Lung (tissue), 12 donors: Measurements from ENCODE around the gene PDXK. TPM values are rescaled to one million over a fixed set of nuclear protein-coding genes. Genes with fewer than 3 reads are reported as not detected.

Source experiments
- ATAC-seq: fragments of 200-7000 bp; cut with Tn5 transposase; one replicate; pipeline ENCODE4 v1.9.1; 2020; ENCODE audit warnings: moderate number of reproducible peaks; ENCODE audit not compliant: insufficient read depth, low FRiP score
- DNase-seq, 3 donors: peaks; one replicate each; pipeline ENCODE4 v3.0.0-alpha.2; 2013 to 2017
- H3K27ac ChIP-seq, 2 donors: one replicate each; pipeline ENCODE4 v1.5.1; 2013; ENCODE audit warnings: mild to moderate bottlenecking in 2 of 2, moderate library complexity in 2 of 2, control low read depth in 1 of 2, inconsistent platforms in 1 of 2, low read depth in 1 of 2, low read length in 1 of 2
- H3K27me3 ChIP-seq, 3 donors: one replicate each; pipeline ENCODE4 v1.5.1; 2013; ENCODE audit warnings: low read length in 2 of 3; ENCODE audit not compliant: control insufficient read depth in 3 of 3, insufficient read depth in 3 of 3
- H3K36me3 ChIP-seq, 4 donors: one replicate each; pipeline ENCODE4 v1.5.1; 2013; ENCODE audit warnings: low read length in 4 of 4, mild to moderate bottlenecking in 1 of 4, moderate library complexity in 1 of 4; ENCODE audit not compliant: control insufficient read depth in 4 of 4, insufficient read depth in 4 of 4
- H3K4me1 ChIP-seq, 5 donors: one replicate each; pipeline ENCODE4 v1.5.1; 2013; ENCODE audit warnings: low read length in 5 of 5, mild to moderate bottlenecking in 2 of 5, moderate library complexity in 1 of 5; ENCODE audit not compliant: control insufficient read depth in 5 of 5, insufficient read depth in 5 of 5
- H3K4me3 ChIP-seq: one replicate; pipeline ENCODE4 v1.5.1; 2013; ENCODE audit warnings: mild to moderate bottlenecking, control low read depth, moderate library complexity
- H3K9ac ChIP-seq, 2 donors: one replicate each; pipeline ENCODE4 v1.5.1; 2013; ENCODE audit warnings: low read length in 2 of 2, control low read depth in 1 of 2; ENCODE audit not compliant: insufficient read depth in 1 of 2
- H3K9me3 ChIP-seq, 4 donors: one replicate each; pipeline ENCODE4 v1.5.1; 2013; ENCODE audit warnings: low read length in 3 of 4, mild to moderate bottlenecking in 1 of 4, moderate library complexity in 1 of 4; ENCODE audit not compliant: control insufficient read depth in 4 of 4, insufficient read depth in 3 of 4
- CTCF ChIP-seq: IDR thresholded peaks from 2 replicates; pipeline ENCODE4 v1.5.1; 2012; ENCODE audit warnings: mild to moderate bottlenecking; ENCODE audit errors: control extremely low read depth, extremely low read depth
- WGBS, 2 donors: extraction: QIAGEN DNeasy Blood & Tissue Kit; methylation state at CpG; one replicate each; pipeline ENCODE4 v1.1.7; 2013; 5-methylcytosine and 5-hydroxymethylcytosine counted together
- polyA plus RNA-seq, 2 donors: library from polyadenylated mRNA; stranded (reverse); fragments of 200-250 nt; gene quantifications; one replicate each; pipeline ENCODE4 v1.2.1, GENCODE V29; 2013
- total RNA-seq, 2 donors: library from RNA; depleted of rRNA in 1 of 2; stranded (reverse); fragments of >200 nt in 1 of 2; gene quantifications; one replicate each; pipeline ENCODE4 v1.2.1, GENCODE V29; 2014 to 2021
- donor health status: control.
- donor health status: control.
- donor health status: Bipolar disorder and iron deficiency.
- donor health status: healthy.
- donor health status: DM: yes; HTN: yes; CAD: no.

Gene PDXK
- total and polyA plus RNA-seq, 4 donors, result 62.7 to 276 (median 157) TPM

GRCh38 chr21:43771698-43772424 lies 52.9 kb downstream of the PDXK start:
- WGBS, 2 donors, result 75 to 77% methylated on average over 13 of the region's 13 CpGs

GRCh38 chr21:43772425-43772821 lies 53.5 kb downstream of the PDXK start:
- Histone ChIP-seq H3K9ac (no peak overlapping the region), H3K27me3 (no peaks in the 10 kb centered on the region), H3K27ac (no peak overlapping the region), H3K4me1 (peaks cover 0 to 11% (median 9%) of the 10 kb centered on the region in 5 donors), H3K36me3 (peaks cover 0 to 12% (median 6%) of the 10 kb centered on the region in 4 donors), H3K9me3 (no peaks in the 10 kb centered on the region), H3K4me3 (no peak overlapping the region)
- DNase-seq (no peak), ATAC-seq (no peak)
- TF ChIP-seq CTCF, result no peak
- WGBS, 2 donors, result 63 to 74% methylated on average over 6 of the region's 6 CpGs

More at GRCh38 chr21:43771698-43772424, 52.9 kb downstream of the PDXK start:
- ATAC-seq, result no peak
- peaks cover 0 to 11% (median 9%) of the 10 kb centered on the region in 5 donors for H3K4me1 ChIP-seq
- no peak overlapping the region for H3K9ac ChIP-seq
- no peak overlapping the region for H3K27ac ChIP-seq
- no peaks in the 10 kb centered on the region for H3K9me3 ChIP-seq
- DNase-seq, result no peak
- no peak overlapping the region for H3K4me3 ChIP-seq
- no peak for TF ChIP-seq CTCF
- peaks cover 0 to 12% (median 6%) of the 10 kb centered on the region in 4 donors for H3K36me3 ChIP-seq
- no peaks in the 10 kb centered on the region for H3K27me3 ChIP-seq

- Histone ChIP-seq H3K27ac (no peak overlapping the region), H3K9ac (no peak overlapping the region), H3K9me3 (no peaks in the 10 kb centered on the region), H3K4me1 (peaks cover 0 to 11% (median 7%) of the 10 kb centered on the region in 5 donors), H3K4me3 (no peak overlapping the region), H3K27me3 (no peaks in the 10 kb centered on the region), H3K36me3 (peaks cover 0 to 12% (median 6%) of the 10 kb centered on the region in 4 donors)
- WGBS, 2 donors, result 95 to 99% methylated on average over 10 of the region's 10 CpGs
- TF ChIP-seq CTCF, result no peak
- ATAC-seq (no peak), DNase-seq (no peak)
These were observed 55.2 kb downstream of the PDXK start for GRCh38 chr21:43774163-43774562.

- H3K36me3 ChIP-seq, result peaks cover 0 to 12% (median 6%) of the 10 kb centered on the region in 4 donors
- H3K27me3 ChIP-seq, result no peaks in the 10 kb centered on the region
- peak overlapping the region in 1 of 2 donors; percentile 43 for H3K27ac ChIP-seq
- H3K9ac ChIP-seq, result no peak overlapping the region
- peak overlapping the region; percentile 93 for H3K4me3 ChIP-seq
- no peaks in the 10 kb centered on the region for H3K9me3 ChIP-seq
- no peak for TF ChIP-seq CTCF
- peaks cover 0 to 11% (median 7%) of the 10 kb centered on the region in 5 donors for H3K4me1 ChIP-seq
- no peak for DNase-seq
- WGBS, 2 donors, result 72 to 90% methylated on average over 12 of the region's 12 CpGs
- no peak for ATAC-seq
These were observed 56.3 kb downstream of the PDXK start for GRCh38 chr21:43775190-43775589.
